ENCODE data around the gene FBN1. TPM values are rescaled to one million over a fixed set of nuclear protein-coding genes. Genes with fewer than 3 reads are reported as not detected.

FBN1 gene
- total and polyA plus RNA-seq, 10 of the 15 experiments (the other 5 are each of a cell fraction or from before 2014, with no cell fraction given): 2.2 to 15.3 (median 7.0) TPM

DNA sequence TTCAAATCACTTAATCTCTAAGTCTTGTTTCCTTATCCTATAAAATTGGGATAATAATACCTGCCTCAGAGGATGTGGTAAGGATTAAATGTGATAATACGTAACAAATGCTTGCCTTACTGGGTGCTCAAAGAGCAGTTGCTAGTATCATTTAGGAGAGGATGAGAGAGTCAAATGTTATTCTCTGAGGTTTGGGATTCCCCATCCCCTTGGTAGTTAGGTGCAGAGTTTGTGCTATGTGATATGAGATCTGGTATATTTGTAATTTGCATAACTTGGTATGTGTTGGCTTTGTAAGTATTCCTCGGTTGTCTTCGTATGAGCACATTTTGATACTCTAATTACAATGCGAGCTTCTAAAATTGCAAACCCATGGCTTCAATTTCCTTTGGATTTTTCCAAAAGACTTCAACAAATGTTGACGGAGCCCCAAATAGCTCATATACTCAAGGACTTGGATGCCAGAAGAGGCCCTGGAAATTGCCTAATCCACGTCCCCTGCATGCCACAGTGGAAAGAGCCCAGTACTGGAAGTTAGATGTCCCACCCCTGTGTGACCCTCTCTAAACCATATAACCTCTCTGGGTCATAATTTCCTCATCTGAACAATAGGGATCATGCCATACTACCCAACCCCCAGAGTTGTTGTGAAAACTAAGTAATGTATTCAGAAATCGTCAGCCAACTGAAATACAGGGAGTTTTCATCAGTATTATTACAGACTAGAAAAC is 85.0 kb downstream of the FBN1 start (continued):
- TF ChIP-seq ATF2 (IDR thresholded peaks at IDR 0.05; ENCODE audit: low read length) (no peak), CREM (IDR thresholded peaks at IDR 0.05; ENCODE audit: low read depth) (no peak)

GRCh38 chr15:48559285-48559684 is 86.2 kb downstream of the FBN1 start:
- intact Hi-C loops (cut with micrococcal nuclease; ENCODE audit: unreplicated experiment): no loop called here
- CTCF ChIA-PET: interaction anchor here (0.7 kb wide), 1 partner anchor 38 kb away, joined by 3 read pairs; no protein-coding TSS in a partner anchor
- TF ChIP-seq NKRF (conservative IDR thresholded peaks at IDR 0.05) (no peak), SIN3A (IDR thresholded peaks at IDR 0.05; ENCODE audit: low read depth, low read length) (no peak), NR2F1 (conservative IDR thresholded peaks at IDR 0.05) (no peak), SREBF1 (IDR thresholded peaks at IDR 0.05; ENCODE audit: low read length) (no peak), ETV6 (conservative IDR thresholded peaks at IDR 0.05 in 1 of 2, IDR thresholded peaks at IDR 0.05 in 1 of 2; ENCODE audit: borderline replicate concordance in 1 of 2, low read depth in 1 of 2) (no peak), POLR2AphosphoS2 (IDR thresholded peaks at IDR 0.05; ENCODE audit: low read depth, low read length) (no peak), TAF1 (IDR thresholded peaks at IDR 0.05; ENCODE audit: borderline replicate concordance, low read depth, low read length) (no peak), CEBPZ (IDR thresholded peaks at IDR 0.05; ENCODE audit: low read depth, low read length) (no peak), POLR2AphosphoS5 (IDR thresholded peaks at IDR 0.05; ENCODE audit: low read length) (no peak), STAT1 (conservative IDR thresholded peaks at IDR 0.05) (no peak)
- TF ChIP-seq, protein P1, sequence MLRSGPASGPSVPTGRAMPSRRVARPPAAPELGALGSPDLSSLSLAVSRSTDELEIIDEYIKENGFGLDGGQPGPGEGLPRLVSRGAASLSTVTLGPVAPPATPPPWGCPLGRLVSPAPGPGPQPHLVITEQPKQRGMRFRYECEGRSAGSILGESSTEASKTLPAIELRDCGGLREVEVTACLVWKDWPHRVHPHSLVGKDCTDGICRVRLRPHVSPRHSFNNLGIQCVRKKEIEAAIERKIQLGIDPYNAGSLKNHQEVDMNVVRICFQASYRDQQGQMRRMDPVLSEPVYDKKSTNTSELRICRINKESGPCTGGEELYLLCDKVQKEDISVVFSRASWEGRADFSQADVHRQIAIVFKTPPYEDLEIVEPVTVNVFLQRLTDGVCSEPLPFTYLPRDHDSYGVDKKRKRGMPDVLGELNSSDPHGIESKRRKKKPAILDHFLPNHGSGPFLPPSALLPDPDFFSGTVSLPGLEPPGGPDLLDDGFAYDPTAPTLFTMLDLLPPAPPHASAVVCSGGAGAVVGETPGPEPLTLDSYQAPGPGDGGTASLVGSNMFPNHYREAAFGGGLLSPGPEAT (IDR thresholded peaks at IDR 0.05; ENCODE audit: low read depth): no peak

More at GRCh38 chr15:48559285-48559684, 86.2 kb downstream of the FBN1 start:
- Histone ChIP-seq H3K4me2 (ENCODE audit: control insufficient read depth, insufficient read depth) (no peak overlapping the region), H4K20me1 (ENCODE audit: control insufficient read depth, insufficient read depth) (no peaks in the 10 kb centered on the region), H3K9ac (ENCODE audit: control insufficient read depth, insufficient read depth, low read length) (no peak overlapping the region), H3K79me2 (ENCODE audit: control insufficient read depth, insufficient read depth, low read length) (no peaks in the 10 kb centered on the region), H3K9me3 (replicated peaks; ENCODE audit: control insufficient read depth, insufficient read depth, low read length) (no peaks in the 10 kb centered on the region), H3K4me1 (ENCODE audit: control insufficient read depth, insufficient read depth, low read length) (no peaks in the 10 kb centered on the region), H2AFZ (ENCODE audit: control insufficient read depth, low read depth, low read length) (no peak overlapping the region; the same call in 1 of the 2 replicates), H3K4me3 (no peak overlapping the region), H3K27me3 (replicated peaks in 1 of 2; ENCODE audit: control insufficient read depth in 2 of 2, insufficient read depth in 2 of 2, low read length in 1 of 2) (no peaks in the 10 kb centered on the region), H3K27ac (ENCODE audit: control insufficient read depth, insufficient read depth) (no peak overlapping the region), H3K36me3 (ENCODE audit: control insufficient read depth in 2 of 2, insufficient read depth in 2 of 2, low read length in 1 of 2) (no peaks in the 10 kb centered on the region)
- FAIRE-seq (peak; percentile 23), ATAC-seq (no peak), DNase-seq (ENCODE audit: low read depth, low spot score) (no peak)
- ChIA-PET SMC1A (ENCODE audit: uncharacterized antibody, unreplicated experiment) (interaction anchor here (0.6 to 1.9 kb wide), 9 partner anchors 12 to 69 kb away, joined by 3 to 9 read pairs (median 3); no protein-coding TSS in a partner anchor), RAD21 (ENCODE audit: unreplicated experiment) (interaction anchor here (1.0 to 1.6 kb wide), 4 partner anchors 30 to 82 kb away, joined by 3 to 5 read pairs (median 4); no protein-coding TSS in a partner anchor), POLR2A (interaction anchor here (0.7 to 1.3 kb wide), 2 partner anchors 18 to 252 kb away, joined by 3 to 4 read pairs; partner anchors contain the start of gene CEP152)
- WGBS (ENCODE audit: insufficient coverage, insufficient replicate concordance, low lambda C conversion rate, missing lambda C conversion rate): 15% methylated on average over 5 of the region's 5 CpGs
- in situ Hi-C loops (cut with MboI): no loop called here
- no TSS peak for BruUV-seq (replicated peaks)
